Astrocyte of the cerebellum (primary cell): Measurements from ENCODE around the gene IFITM5.

Source experiments
- DNase-seq: peaks from one replicate; pipeline ENCODE4 v3.0.0-alpha.2; 2011; ENCODE audit warnings: low read depth
- H3K4me3 ChIP-seq: 2 replicates; pipeline ENCODE4 v1.5.1; 2011; ENCODE audit warnings: mild to moderate bottlenecking, low read depth, low read length, moderate library complexity
- in situ Hi-C: cut with HindIII; loops from 2 replicates; pipeline ENCODE4 v1.10.0; 2017; ENCODE audit warnings: low sequenced_read_pairs
- TF ChIP-seq, protein P1 (sequence below): IDR thresholded peaks from 2 replicates; pipeline ENCODE4 v1.5.1; 2012; ENCODE audit warnings: low read length, low read depth, moderate library complexity, mild to moderate bottlenecking; ENCODE audit errors: missing control alignments

The IFITM5 gene

DNA sequence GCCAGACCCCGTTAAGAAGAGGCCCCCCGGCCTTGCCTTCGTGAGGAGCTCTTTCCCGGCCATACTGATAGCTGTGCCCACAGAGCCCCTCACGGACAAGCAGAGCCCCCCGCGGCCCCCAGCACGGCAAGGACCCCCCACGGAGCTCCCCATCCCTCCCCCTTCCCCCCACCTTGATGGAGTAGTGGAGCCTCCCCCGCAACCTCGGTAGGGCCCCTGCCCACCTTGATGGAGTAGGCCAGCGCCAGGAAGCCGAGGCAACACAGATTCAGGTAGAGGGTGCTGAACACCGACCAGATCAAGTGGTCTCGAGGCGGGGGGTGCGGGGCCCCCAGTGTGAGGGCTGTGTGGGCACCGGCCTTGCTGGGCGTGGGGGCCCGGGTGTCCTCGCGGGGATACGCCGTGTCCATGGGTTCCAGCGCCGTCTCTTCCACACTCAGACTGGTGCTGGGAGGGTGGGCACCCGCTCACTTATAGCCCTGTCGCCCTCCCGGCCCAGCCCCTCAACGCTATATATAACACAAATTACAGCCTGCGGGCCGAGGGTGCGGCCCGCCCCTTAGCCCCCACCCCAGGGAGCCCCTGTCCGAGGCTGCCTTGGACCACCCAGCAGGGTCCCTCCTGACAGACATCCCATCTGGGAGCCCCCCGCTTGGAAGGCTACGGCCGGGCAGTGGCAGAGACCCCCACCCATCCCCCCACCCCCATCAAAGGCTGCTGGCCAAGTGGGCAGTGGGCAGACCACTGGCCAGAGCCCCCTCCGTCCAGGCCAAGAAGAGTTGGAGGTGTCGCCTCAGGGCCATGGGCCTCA lies at the start of gene IFITM5:
IFITM5 (minus strand) TSS at position 446 of the 811 bp plus-strand sequence; CDS start at position 410, 36 bp downstream.
- H3K4me3 ChIP-seq: no peak within 1 kb of the TSS
- no peak for DNase-seq
- TF ChIP-seq, protein P1, sequence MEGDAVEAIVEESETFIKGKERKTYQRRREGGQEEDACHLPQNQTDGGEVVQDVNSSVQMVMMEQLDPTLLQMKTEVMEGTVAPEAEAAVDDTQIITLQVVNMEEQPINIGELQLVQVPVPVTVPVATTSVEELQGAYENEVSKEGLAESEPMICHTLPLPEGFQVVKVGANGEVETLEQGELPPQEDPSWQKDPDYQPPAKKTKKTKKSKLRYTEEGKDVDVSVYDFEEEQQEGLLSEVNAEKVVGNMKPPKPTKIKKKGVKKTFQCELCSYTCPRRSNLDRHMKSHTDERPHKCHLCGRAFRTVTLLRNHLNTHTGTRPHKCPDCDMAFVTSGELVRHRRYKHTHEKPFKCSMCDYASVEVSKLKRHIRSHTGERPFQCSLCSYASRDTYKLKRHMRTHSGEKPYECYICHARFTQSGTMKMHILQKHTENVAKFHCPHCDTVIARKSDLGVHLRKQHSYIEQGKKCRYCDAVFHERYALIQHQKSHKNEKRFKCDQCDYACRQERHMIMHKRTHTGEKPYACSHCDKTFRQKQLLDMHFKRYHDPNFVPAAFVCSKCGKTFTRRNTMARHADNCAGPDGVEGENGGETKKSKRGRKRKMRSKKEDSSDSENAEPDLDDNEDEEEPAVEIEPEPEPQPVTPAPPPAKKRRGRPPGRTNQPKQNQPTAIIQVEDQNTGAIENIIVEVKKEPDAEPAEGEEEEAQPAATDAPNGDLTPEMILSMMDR: no peak
- in situ Hi-C loops: no loop called here

DNA sequence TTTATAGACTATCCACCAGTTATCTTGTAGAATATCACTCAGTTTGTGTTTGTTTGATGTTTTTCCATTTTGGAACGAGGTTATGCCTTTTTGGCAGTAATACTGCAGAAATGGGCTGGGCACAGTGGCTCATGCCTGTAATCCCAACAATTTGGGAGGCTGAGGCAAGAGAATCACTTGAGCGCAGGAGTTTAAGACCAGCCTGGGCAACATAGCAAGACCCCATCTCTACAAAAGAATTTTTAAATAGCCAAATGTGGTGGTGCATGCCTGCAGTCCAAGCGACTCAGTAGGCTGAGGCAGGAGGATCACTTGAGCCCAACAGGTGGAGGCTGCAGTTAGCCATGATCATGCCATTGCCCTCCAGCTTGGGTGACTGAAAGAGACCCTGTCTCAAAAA lies 47.2 kb upstream of the IFITM5 start:
- TF ChIP-seq, protein P1: no peak
- in situ Hi-C loops: no loop called here
- no peak for DNase-seq
- no peak overlapping the region for H3K4me3 ChIP-seq

DNA sequence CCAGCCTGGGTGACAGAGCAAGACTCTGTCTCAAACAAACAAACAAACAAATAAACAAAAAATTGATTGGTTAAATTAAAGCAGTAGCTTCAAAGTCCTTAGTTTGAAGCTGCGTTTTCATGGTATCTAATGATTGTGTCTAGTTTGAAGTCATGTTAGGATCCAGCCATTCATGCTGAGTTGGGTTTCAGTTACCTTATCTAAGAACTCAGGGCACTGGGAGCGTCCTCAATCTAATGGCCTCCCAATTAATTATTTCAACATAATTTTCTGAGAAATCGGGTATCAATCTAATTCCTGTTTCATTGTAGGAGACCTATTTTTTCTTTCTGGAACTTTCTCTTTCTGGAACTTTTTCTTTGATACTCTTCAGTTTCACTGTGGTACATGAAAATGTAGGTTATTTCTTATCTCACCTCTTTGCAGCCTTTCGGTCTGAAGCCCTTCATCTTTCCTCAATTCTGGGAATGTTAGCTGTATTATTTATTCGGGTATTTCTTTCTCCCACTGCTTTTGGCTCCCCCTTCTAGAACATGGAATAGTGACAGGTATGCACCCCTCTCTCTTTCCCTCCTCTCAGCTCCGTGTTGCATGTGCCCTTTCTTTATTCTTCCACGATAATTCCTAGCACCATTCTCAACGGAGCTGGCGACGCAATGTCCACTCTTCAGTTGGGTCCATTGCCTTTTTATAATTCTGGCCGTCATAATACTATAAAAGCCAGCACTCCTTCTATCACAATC lies 45.7 kb upstream of the IFITM5 start:
- in situ Hi-C loops: no loop called here
- no peak for DNase-seq
- H3K4me3 ChIP-seq: no peak overlapping the region
- TF ChIP-seq, protein P1: no peak

DNA sequence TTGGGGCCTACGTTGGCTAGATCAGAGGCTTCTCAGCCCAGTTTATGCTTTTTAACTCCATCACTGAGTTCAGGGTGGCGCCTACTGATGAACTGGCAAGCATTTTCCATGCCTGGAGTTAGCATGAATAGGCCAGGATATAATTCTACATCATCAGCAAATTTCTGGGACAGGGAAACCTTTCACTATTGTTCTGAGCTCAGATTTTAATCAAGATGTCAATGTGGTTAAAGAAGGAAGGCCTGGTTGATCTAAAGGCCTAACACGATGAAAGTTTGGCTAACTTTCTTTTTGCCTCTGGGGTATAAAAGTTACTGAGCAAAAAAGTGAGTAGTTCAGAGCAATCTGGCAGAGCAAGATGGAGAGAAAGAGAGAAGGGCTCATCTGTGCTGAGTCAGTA lies 43.0 kb upstream of the IFITM5 start:
- DNase-seq: no peak
- no peak overlapping the region for H3K4me3 ChIP-seq
- TF ChIP-seq, protein P1: no peak
- in situ Hi-C loops: no loop called here

DNA sequence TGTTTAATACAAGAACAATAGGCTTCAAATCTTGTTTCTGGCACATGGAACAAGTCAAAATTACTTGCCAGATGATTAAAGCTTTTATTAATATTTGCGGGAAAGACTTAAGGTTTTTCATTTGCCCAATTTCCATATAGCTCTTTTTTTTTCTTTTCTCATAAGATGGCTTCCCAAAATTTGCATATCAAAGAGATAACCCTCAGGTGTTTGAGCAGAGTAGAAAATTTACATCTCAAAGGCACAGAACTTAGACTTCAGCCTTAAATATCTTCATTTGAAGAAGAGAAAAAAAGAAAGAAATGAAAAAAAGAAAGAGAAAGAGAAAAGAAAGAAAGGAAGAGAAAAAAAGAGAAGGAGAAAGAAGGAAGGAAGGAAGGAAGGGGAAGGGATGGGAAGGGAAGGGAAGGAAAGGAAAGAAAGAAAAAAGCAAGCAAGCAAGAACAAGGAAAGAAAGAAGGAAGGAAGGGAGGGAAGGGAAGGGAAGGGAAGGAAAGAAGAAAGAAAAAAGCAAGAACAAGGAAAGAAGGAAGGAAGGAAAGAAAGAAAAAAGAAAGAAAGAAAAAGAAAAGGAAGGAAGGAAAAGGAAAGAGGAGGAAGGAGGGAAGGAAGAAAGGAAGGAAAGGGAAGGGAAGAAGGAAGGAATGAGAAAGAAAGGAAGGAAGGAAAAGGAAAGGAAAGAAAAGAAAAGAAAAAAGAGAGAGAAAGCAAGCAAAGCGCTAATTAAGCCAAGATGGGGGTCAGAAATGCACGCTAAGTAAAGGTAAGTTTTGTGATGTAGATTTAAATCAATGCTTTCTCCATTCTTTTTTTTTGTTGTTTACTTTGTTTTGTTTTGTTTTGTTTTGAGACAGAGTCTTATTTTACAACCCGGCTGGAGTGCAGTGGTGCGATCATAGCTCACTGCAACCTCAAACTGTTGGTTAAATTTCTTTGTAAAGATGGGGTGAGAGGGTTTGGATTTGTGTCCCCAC lies 41.5 kb upstream of the IFITM5 start:
- DNase-seq: no peak
- TF ChIP-seq, protein P1: no peak
- in situ Hi-C loops: no loop called here
- no peak overlapping the region for H3K4me3 ChIP-seq

DNA sequence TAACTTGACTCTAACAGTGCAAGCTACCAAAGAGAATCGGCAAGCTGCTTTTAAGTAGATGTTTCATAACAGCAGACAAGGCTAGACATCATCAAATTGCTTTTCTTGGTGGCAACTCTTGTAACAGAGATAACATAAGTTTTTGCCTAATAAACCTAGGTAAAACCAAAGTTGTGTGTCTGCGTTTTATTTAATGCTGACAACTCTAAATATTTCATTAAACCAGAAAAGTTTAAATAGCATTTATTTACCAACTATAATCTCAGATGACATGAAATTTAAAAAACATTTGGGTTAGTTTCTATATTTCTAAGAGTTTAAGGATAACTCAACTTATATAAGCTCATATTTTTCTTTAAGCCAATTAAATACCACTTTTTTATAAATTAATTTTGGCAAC lies 40.6 kb upstream of the IFITM5 start:
- in situ Hi-C loops: no loop called here
- no peak for DNase-seq
- TF ChIP-seq, protein P1: no peak
- no peak overlapping the region for H3K4me3 ChIP-seq
